Measurements from ENCODE around the gene HTT-AS. TPM values are rescaled to one million over a fixed set of nuclear protein-coding genes. Genes with fewer than 3 reads are reported as not detected.
"Not testable (repeated sequence)": the region's sequence is repeated elsewhere in the genome, so short reads cannot be mapped to it uniquely, and the experiment has no call there.

HTT-AS gene
- total and polyA plus RNA-seq, 12 donors: not detected

DNA sequence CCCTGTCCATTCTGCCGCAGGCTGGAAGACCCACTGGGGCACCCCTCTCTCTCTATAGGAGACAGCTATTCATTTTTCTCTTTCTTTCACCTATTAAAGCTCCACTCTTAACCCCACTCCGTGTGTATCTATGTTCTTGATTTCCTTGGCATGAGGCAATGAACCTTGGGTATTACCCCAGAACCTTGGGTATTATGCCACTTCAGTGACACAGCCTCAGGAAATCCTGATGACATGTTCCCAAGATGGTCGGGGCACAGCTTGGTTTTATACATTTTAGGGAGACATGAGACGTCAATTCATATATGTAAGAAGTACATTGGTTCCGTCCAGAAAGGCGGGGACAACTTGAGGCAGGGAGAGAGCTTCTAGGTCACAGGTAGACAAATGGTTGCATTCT lies 13.4 kb downstream of the HTT-AS start:
- H3K9me3 ChIP-seq (replicated peaks in 1 of 3): no peaks in the 10 kb centered on the region
- TF ChIP-seq POLR2A (IDR thresholded peaks at IDR 0.05): no peak
- TF ChIP-seq, protein P1, sequence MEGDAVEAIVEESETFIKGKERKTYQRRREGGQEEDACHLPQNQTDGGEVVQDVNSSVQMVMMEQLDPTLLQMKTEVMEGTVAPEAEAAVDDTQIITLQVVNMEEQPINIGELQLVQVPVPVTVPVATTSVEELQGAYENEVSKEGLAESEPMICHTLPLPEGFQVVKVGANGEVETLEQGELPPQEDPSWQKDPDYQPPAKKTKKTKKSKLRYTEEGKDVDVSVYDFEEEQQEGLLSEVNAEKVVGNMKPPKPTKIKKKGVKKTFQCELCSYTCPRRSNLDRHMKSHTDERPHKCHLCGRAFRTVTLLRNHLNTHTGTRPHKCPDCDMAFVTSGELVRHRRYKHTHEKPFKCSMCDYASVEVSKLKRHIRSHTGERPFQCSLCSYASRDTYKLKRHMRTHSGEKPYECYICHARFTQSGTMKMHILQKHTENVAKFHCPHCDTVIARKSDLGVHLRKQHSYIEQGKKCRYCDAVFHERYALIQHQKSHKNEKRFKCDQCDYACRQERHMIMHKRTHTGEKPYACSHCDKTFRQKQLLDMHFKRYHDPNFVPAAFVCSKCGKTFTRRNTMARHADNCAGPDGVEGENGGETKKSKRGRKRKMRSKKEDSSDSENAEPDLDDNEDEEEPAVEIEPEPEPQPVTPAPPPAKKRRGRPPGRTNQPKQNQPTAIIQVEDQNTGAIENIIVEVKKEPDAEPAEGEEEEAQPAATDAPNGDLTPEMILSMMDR (IDR thresholded peaks at IDR 0.05): no peak
- no peaks in the 10 kb centered on the region for H3K4me1 ChIP-seq (replicated peaks in 1 of 2)
- 82 to 84% (median 84%) methylated on average over 6 of the region's 6 CpGs for WGBS, 4 donors
- H3K36me3 ChIP-seq (replicated peaks in 1 of 2): no peaks in the 10 kb centered on the region
- intact Hi-C loops (cut with DNase I): no loop called here
- H3K4me3 ChIP-seq: no peak overlapping the region
- no peaks in the 10 kb centered on the region for H3K27me3 ChIP-seq
- DNase-seq: peak in 1 of 7 donors; percentile 15
- H3K27ac ChIP-seq: no peak overlapping the region

DNA sequence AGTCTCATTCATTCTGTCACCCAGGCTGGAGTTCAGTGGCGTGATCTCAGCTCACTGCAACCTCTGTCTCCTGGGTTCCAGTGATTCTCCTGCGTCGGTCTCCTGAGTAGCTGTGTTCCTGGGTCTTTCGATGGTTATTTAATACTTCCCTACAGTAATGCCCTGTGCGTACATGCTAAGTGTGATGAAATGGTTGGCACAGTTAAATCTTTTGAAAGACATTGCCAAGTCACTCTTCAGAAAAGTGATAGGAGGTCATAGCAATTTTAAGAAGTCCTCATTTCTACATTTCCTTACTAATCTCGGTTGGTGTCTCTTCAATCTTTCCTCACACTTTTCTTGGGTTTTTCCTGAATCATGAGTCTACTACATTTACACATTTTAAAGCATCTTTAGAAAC lies 14.4 kb downstream of the HTT-AS start:
- DNase-seq: peak in 1 of 7 donors; percentile 4
- no peak overlapping the region for H3K27ac ChIP-seq
- no peaks in the 10 kb centered on the region for H3K4me1 ChIP-seq (replicated peaks in 1 of 2)
- H3K4me3 ChIP-seq: no peak overlapping the region
- WGBS, 4 donors: 80 to 90% (median 83%) methylated on average over 6 of the region's 6 CpGs
- H3K36me3 ChIP-seq (replicated peaks in 1 of 2): no peaks in the 10 kb centered on the region
- no peaks in the 10 kb centered on the region for H3K27me3 ChIP-seq
- no peaks in the 10 kb centered on the region for H3K9me3 ChIP-seq (replicated peaks in 1 of 3)
- intact Hi-C loops (cut with DNase I): no loop called here
- TF ChIP-seq, protein P1 (IDR thresholded peaks at IDR 0.05): no peak
- no peak for TF ChIP-seq POLR2A (IDR thresholded peaks at IDR 0.05)

DNA sequence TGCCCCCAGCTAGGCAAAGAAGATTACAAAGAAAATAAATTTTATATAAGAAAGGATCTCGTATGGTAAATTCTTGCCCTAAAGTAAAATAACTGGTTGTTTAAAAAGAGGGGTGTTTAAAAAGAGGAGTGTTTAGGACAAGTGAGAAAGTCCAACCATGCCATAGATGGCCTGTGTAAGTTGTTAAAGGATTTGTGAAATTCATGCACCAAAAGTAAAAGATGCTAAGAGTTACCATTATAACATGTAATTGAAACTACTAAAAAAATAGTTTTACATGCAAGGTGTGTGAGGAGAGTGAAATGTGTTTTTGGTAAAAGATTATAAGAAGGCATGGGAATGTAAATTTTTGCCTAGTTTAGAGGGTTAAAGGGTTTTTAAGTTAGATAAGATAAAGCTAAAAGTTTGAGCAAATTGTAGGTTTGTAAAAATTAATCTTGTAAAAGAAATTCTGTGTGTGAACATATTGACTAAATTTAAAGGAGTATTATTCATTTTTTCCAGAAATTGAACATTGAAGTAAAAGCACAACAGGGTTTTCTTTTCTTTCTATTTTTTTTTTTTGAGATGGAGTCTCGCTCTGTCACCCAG lies 20.1 kb downstream of the HTT-AS start:
- TF ChIP-seq POLR2A (IDR thresholded peaks at IDR 0.05): no peak
- TF ChIP-seq, protein P1 (IDR thresholded peaks at IDR 0.05): no peak
- no peaks in the 10 kb centered on the region for H3K4me1 ChIP-seq (replicated peaks in 1 of 2)
- WGBS, 4 donors: 91 to 99% (median 94%) methylated on average over 2 of the region's 2 CpGs
- intact Hi-C loops (cut with DNase I): no loop called here
- no peak overlapping the region for H3K4me3 ChIP-seq
- no peaks in the 10 kb centered on the region for H3K36me3 ChIP-seq (replicated peaks in 1 of 2)
- no peaks in the 10 kb centered on the region for H3K27me3 ChIP-seq
- no peak overlapping the region for H3K27ac ChIP-seq
- DNase-seq: no peak
- H3K9me3 ChIP-seq (replicated peaks in 1 of 3): no peaks in the 10 kb centered on the region

DNA sequence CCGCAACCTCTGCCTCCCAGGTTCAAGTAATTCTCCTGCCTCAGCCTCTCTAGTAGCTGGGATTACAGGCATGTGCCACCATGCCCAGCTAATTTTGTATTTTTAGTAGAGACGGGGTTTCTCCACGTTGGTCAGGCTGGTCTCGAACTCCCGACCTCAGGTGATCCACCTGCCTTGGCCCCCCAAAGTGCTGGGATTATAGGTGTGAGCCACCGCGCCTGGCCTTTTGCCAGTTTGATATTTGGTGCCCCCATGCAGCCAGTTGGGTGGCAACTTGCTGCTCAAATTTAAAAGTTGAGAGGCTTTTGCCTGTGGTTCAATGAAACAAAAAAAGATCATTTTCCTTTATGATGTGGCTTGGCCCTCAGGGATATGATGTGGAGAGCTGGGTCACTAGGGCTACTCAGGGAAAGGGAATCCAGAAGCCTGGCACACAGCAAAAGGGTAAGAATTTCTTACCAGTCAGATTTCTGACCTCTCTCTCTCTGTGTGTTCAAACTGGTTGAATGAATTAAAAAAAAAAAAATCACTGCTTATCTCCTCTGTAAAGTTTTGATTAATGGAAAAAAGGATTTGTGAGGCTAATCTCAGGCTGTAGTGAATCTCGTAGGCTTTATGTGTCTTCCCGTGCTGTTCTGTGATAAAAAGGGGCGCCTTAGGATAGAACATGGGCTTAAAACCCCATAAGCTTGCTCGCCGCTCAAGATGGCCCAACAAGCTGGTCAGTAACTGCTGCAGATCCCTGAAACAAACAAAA lies 23.0 kb downstream of the HTT-AS start:
- H3K36me3 ChIP-seq (replicated peaks in 1 of 2); H3K4me3 ChIP-seq; H3K9me3 ChIP-seq (replicated peaks in 1 of 3); H3K4me1 ChIP-seq (replicated peaks in 1 of 2); H3K27ac ChIP-seq; DNase-seq; H3K27me3 ChIP-seq; intact Hi-C loops (cut with DNase I): not testable (repeated sequence)
- 79 to 93% (median 84%) methylated on average over 10 to 12 of the region's 12 CpGs for WGBS, 4 donors
